ENCODE measurements around the gene CENPH.

The CENPH gene

GRCh38 chr5:69206528-69207190 lies 17.3 kb downstream of the CENPH start:
- ChIA-PET POLR2A (no interaction called here), CTCF (no interaction called here)
- no peak for DNase-seq (ENCODE audit: extremely low spot score)
- TF ChIP-seq CTCF (IDR thresholded peaks at IDR 0.05; ENCODE audit: control extremely low read depth, extremely low read depth, low read depth, missing control alignments): no peak

GRCh38 chr5:69209602-69210001 lies 20.2 kb downstream of the CENPH start:
- ChIA-PET POLR2A (no interaction called here), CTCF (interaction anchor here (0.8 to 1.9 kb wide), 2 partner anchors 11 to 18 kb away, joined by 3 to 5 read pairs; no protein-coding TSS in a partner anchor)
- no peak for DNase-seq (ENCODE audit: extremely low spot score)
- no peak for TF ChIP-seq CTCF (IDR thresholded peaks at IDR 0.05; ENCODE audit: control extremely low read depth, extremely low read depth, low read depth, missing control alignments)

GRCh38 chr5:69211200-69211599 lies 21.8 kb downstream of the CENPH start:
- POLR2A ChIA-PET: interaction anchor here (0.6 kb wide), 1 partner anchor 156 kb away, joined by 3 read pairs; no protein-coding TSS in a partner anchor
- no peak for TF ChIP-seq CTCF (IDR thresholded peaks at IDR 0.05; ENCODE audit: control extremely low read depth, extremely low read depth, low read depth, missing control alignments)
- DNase-seq (ENCODE audit: extremely low spot score): no peak
- CTCF ChIA-PET: interaction anchor here (1.2 to 1.7 kb wide), 3 partner anchors 10 to 118 kb away, joined by 3 to 5 read pairs (median 4); partner anchors contain the start of gene SLC30A5

GRCh38 chr5:69212022-69212421 lies 22.6 kb downstream of the CENPH start:
- no peak for TF ChIP-seq CTCF (IDR thresholded peaks at IDR 0.05; ENCODE audit: control extremely low read depth, extremely low read depth, low read depth, missing control alignments)
- CTCF ChIA-PET: interaction anchor here (1.5 to 1.7 kb wide), 2 partner anchors 106 to 118 kb away, joined by 4 to 5 read pairs; partner anchors contain the start of gene SLC30A5

GRCh38 chr5:69213513-69214215 lies 24.3 kb downstream of the CENPH start:
- CTCF ChIA-PET: interaction anchor here (1.2 to 1.4 kb wide), 2 partner anchors 9 to 24 kb away, joined by 3 to 6 read pairs; partner anchors contain the start of gene CENPH
- no peak for DNase-seq (ENCODE audit: extremely low spot score)
- POLR2A ChIA-PET: no interaction called here
- no peak for TF ChIP-seq CTCF (IDR thresholded peaks at IDR 0.05; ENCODE audit: control extremely low read depth, extremely low read depth, low read depth, missing control alignments)

More at GRCh38 chr5:69212022-69212421, 22.6 kb downstream of the CENPH start:
- DNase-seq (ENCODE audit: extremely low spot score): no peak
- POLR2A ChIA-PET: interaction anchor here (0.6 kb wide), 2 partner anchors 43 to 75 kb away, joined by 3 read pairs; no protein-coding TSS in a partner anchor

GRCh38 chr5:69217151-69217511 lies 27.7 kb downstream of the CENPH start:
- no peak for TF ChIP-seq CTCF (IDR thresholded peaks at IDR 0.05; ENCODE audit: control extremely low read depth, extremely low read depth, low read depth, missing control alignments)
- no peak for DNase-seq (ENCODE audit: extremely low spot score)
- CTCF ChIA-PET: interaction anchor here (1.4 kb wide), 1 partner anchor 16 kb away, joined by 3 read pairs; no protein-coding TSS in a partner anchor
- POLR2A ChIA-PET: interaction anchor here (0.6 to 0.7 kb wide), 2 partner anchors 26 to 118 kb away, joined by 3 to 5 read pairs; no protein-coding TSS in a partner anchor
